ENCODE measurements around the gene CDO1. TPM values are rescaled to one million over a fixed set of nuclear protein-coding genes. Genes with fewer than 3 reads are reported as not detected.

Gene CDO1
- 10 to 100 TPM in 3 of 4 donors, 1 to 10 TPM in 1; 9.7 to 29.9 (median 13.3) TPM for total RNA-seq

GRCh38 chr5:115816226-115817081, at the start of gene CDO1:
Gene CDO1, minus strand, starts transcription at chr5:115816659. Its CDS starts 262 bp downstream, at chr5:115816397.
- Histone ChIP-seq H3K27me3 (peaks cover 39% of the 10 kb centered on the region), H3K4me1 (peaks cover 0 to 20% (median 10%) of the 10 kb centered on the region in 3 donors), H3K9me3 (no peaks in the 10 kb centered on the region), H3K27ac (peak within 1 kb of the TSS; percentile 24 to 92 (median 75)), H3K4me3 (peak within 1 kb of the TSS; percentile 52 to 61), H3K36me3 (no peaks in the 10 kb centered on the region)
- TF ChIP-seq POLR2A (IDR thresholded peaks at IDR 0.05) (peak in 1 of 2 donors; percentile 24), POLR2AphosphoS5 (IDR thresholded peaks at IDR 0.05) (no peak), EP300 (IDR thresholded peaks at IDR 0.05) (no peak), CTCF (IDR thresholded peaks at IDR 0.05) (peak in 1 of 4 experiments; percentile 3)
- 0% methylated on average over 1 to 7 of the region's 69 CpGs for WGBS, 2 donors (ENCODE audit: low coverage in 1 of 2)
- ATAC-seq, result peak; percentile 82

- TF ChIP-seq CTCF (IDR thresholded peaks at IDR 0.05) (no peak), POLR2A (IDR thresholded peaks at IDR 0.05) (no peak), EP300 (IDR thresholded peaks at IDR 0.05) (no peak), POLR2AphosphoS5 (IDR thresholded peaks at IDR 0.05) (no peak)
- no peaks in the 10 kb centered on the region for H3K27me3 ChIP-seq
- no peak overlapping the region for H3K27ac ChIP-seq
- H3K4me3 ChIP-seq, result no peak overlapping the region
- H3K9me3 ChIP-seq, result peaks cover 0 to 10% (median 0%) of the 10 kb centered on the region in 3 donors
- H3K4me1 ChIP-seq, result peaks cover 4 to 54% (median 13%) of the 10 kb centered on the region in 3 donors
- H3K36me3 ChIP-seq, result no peaks in the 10 kb centered on the region
- ATAC-seq, result no peak
Measured at GRCh38 chr5:115859378-115859777, 42.9 kb upstream of the CDO1 start.

- H3K9me3 ChIP-seq, result peaks cover 0 to 2% (median 0%) of the 10 kb centered on the region in 3 donors
- 63 to 93% methylated on average over 2 to 3 of the region's 3 CpGs for WGBS, 2 donors (ENCODE audit: low coverage in 1 of 2)
- TF ChIP-seq POLR2AphosphoS5 (IDR thresholded peaks at IDR 0.05) (no peak), CTCF (IDR thresholded peaks at IDR 0.05) (no peak), EP300 (IDR thresholded peaks at IDR 0.05) (no peak), POLR2A (IDR thresholded peaks at IDR 0.05) (no peak)
- no peaks in the 10 kb centered on the region for H3K36me3 ChIP-seq
- H3K4me1 ChIP-seq, result peaks cover 4 to 60% (median 13%) of the 10 kb centered on the region in 3 donors
- H3K27ac ChIP-seq, result no peak overlapping the region
- H3K27me3 ChIP-seq, result no peaks in the 10 kb centered on the region
- H3K4me3 ChIP-seq, result no peak overlapping the region
- ATAC-seq, result no peak
Measured at GRCh38 chr5:115858396-115858795, 41.9 kb upstream of the CDO1 start.

- H3K27me3 ChIP-seq, result no peaks in the 10 kb centered on the region
- peaks cover 4 to 64% (median 13%) of the 10 kb centered on the region in 3 donors for H3K4me1 ChIP-seq
- H3K4me3 ChIP-seq, result no peak overlapping the region
- no peaks in the 10 kb centered on the region for H3K9me3 ChIP-seq
- no peak overlapping the region for H3K27ac ChIP-seq
- TF ChIP-seq EP300 (IDR thresholded peaks at IDR 0.05), result no peak
- TF ChIP-seq POLR2A (IDR thresholded peaks at IDR 0.05), result no peak
- no peak for TF ChIP-seq POLR2AphosphoS5 (IDR thresholded peaks at IDR 0.05)
- no peak for TF ChIP-seq CTCF (IDR thresholded peaks at IDR 0.05)
- ATAC-seq, result no peak
- no peaks in the 10 kb centered on the region for H3K36me3 ChIP-seq
- WGBS, 2 donors (ENCODE audit: low coverage in 1 of 2), result 18 to 33% methylated on average over 2 of the region's 2 CpGs
Measured at GRCh38 chr5:115857626-115858349, 41.3 kb upstream of the CDO1 start.
